OCI-M2 (cell line): ENCODE data around the gene DPP6.

Experiments
- DNase-seq: peaks from one replicate; lab custom pipeline; 2025; ENCODE audit not compliant: unreplicated experiment; lab: John Stamatoyannopoulos, UW

Gene DPP6

GRCh38 chr7:154746571-154747360, 694.6 kb downstream of the DPP6 start:
- no peak for DNase-seq

- no peak for DNase-seq
Measured at GRCh38 chr7:154748089-154748786, 696.0 kb downstream of the DPP6 start.

- DNase-seq: no peak
Measured at GRCh38 chr7:154750353-154750801, 698.2 kb downstream of the DPP6 start.

- no peak for DNase-seq
Measured at GRCh38 chr7:154753226-154753625, 701.0 kb downstream of the DPP6 start.

GRCh38 chr7:154757756-154758155, 705.6 kb downstream of the DPP6 start:
- DNase-seq: no peak

GRCh38 chr7:154759989-154760388, 707.8 kb downstream of the DPP6 start:
- DNase-seq: no peak

GRCh38 chr7:154765118-154765517, 712.9 kb downstream of the DPP6 start:
- no peak for DNase-seq

- no peak for DNase-seq
Measured at GRCh38 chr7:154767142-154767541, 714.9 kb downstream of the DPP6 start.

GRCh38 chr7:154767821-154768415, 715.7 kb downstream of the DPP6 start:
- no peak for DNase-seq

- no peak for DNase-seq
Measured at GRCh38 chr7:154769001-154769400, 716.8 kb downstream of the DPP6 start.

GRCh38 chr7:154769527-154769926, 717.3 kb downstream of the DPP6 start:
- no peak for DNase-seq

GRCh38 chr7:154770361-154770760, 718.2 kb downstream of the DPP6 start:
- no peak for DNase-seq

GRCh38 chr7:154770962-154771361, 718.8 kb downstream of the DPP6 start:
- DNase-seq: no peak

- no peak for DNase-seq
Measured at GRCh38 chr7:154774303-154774969, 722.2 kb downstream of the DPP6 start.

GRCh38 chr7:154775681-154776080, 723.5 kb downstream of the DPP6 start:
- no peak for DNase-seq

- no peak for DNase-seq
Measured at GRCh38 chr7:154776350-154776749, 724.2 kb downstream of the DPP6 start.

GRCh38 chr7:154777023-154777422, 724.8 kb downstream of the DPP6 start:
- DNase-seq: no peak

GRCh38 chr7:154777489-154777888, 725.3 kb downstream of the DPP6 start:
- DNase-seq: no peak

- no peak for DNase-seq
Measured at GRCh38 chr7:154777908-154778307, 725.7 kb downstream of the DPP6 start.

- no peak for DNase-seq
Measured at GRCh38 chr7:154781369-154782303, 729.4 kb downstream of the DPP6 start.
